Activated CD8-positive, alpha-beta memory T cell treated with anti-CD3 and anti-CD28 coated beads for 4 hours (primary cell): ENCODE measurements around the gene PSMD1.
"Not testable (repeated sequence)": the region's sequence is repeated elsewhere in the genome, so short reads cannot be mapped to it uniquely, and the experiment has no call there.

Experiments
- DNase-seq, 2 donors: peaks; one replicate each; pipeline ENCODE4 v3.0.0-alpha.2; 2020; ENCODE audit warnings: low read depth in 2 of 2

Gene PSMD1

GRCh38 chr2:231053846-231054245, 2.8 kb upstream of the PSMD1 start:
- DNase-seq = no peak

GRCh38 chr2:231057590-231057989, 923 bp downstream of the PSMD1 start:
- no peak for DNase-seq

GRCh38 chr2:231058761-231059550, 2.3 kb downstream of the PSMD1 start:
- no peak for DNase-seq

GRCh38 chr2:231059756-231060155, 3.1 kb downstream of the PSMD1 start:
- no peak for DNase-seq

GRCh38 chr2:231062776-231063175, 6.1 kb downstream of the PSMD1 start:
- DNase-seq = no peak

GRCh38 chr2:231063347-231063746, 6.7 kb downstream of the PSMD1 start:
- no peak for DNase-seq

- no peak for DNase-seq
These were observed 9.3 kb downstream of the PSMD1 start for GRCh38 chr2:231065966-231066365.

GRCh38 chr2:231067531-231067930, 10.9 kb downstream of the PSMD1 start:
- DNase-seq = not testable (repeated sequence)

GRCh38 chr2:231068525-231069222, 12.0 kb downstream of the PSMD1 start:
- DNase-seq = no peak

- no peak for DNase-seq
These were observed 12.8 kb downstream of the PSMD1 start for GRCh38 chr2:231069379-231070054.

- no peak for DNase-seq
These were observed 27.9 kb downstream of the PSMD1 start for GRCh38 chr2:231084565-231084964.

GRCh38 chr2:231088754-231089153, 32.1 kb downstream of the PSMD1 start:
- no peak for DNase-seq

GRCh38 chr2:231093933-231094332, 37.3 kb downstream of the PSMD1 start:
- DNase-seq = no peak

GRCh38 chr2:231094736-231095346, 38.2 kb downstream of the PSMD1 start:
- DNase-seq = no peak

GRCh38 chr2:231099918-231100317, 43.3 kb downstream of the PSMD1 start:
- no peak for DNase-seq

- DNase-seq = not testable (repeated sequence)
These were observed 43.7 kb downstream of the PSMD1 start for GRCh38 chr2:231100321-231100720.

GRCh38 chr2:231100990-231101389, 44.3 kb downstream of the PSMD1 start:
- DNase-seq = no peak

GRCh38 chr2:231102772-231103171, 46.1 kb downstream of the PSMD1 start:
- DNase-seq = no peak

- DNase-seq = peak; percentile 28 to 31
These were observed 47.5 kb downstream of the PSMD1 start for GRCh38 chr2:231104115-231104713.

GRCh38 chr2:231110551-231110950, 53.9 kb downstream of the PSMD1 start:
- no peak for DNase-seq

- no peak for DNase-seq
These were observed 55.3 kb downstream of the PSMD1 start for GRCh38 chr2:231111987-231112386.

GRCh38 chr2:231113489-231113888, 56.8 kb downstream of the PSMD1 start:
- DNase-seq = no peak
